NCI-H1436 (cell line): ENCODE data around the gene IFITM2.
"Not testable (repeated sequence)": the region's sequence is repeated elsewhere in the genome, so short reads cannot be mapped to it uniquely, and the experiment has no call there.

Experiments used
- DNase-seq: peaks from one replicate; lab custom pipeline; 2025; lab: John Stamatoyannopoulos, UW

Gene IFITM2

GRCh38 chr11:308740-309665 lies 1.4 kb downstream of the IFITM2 start:
- DNase-seq, result not testable (repeated sequence)

- not testable (repeated sequence) for DNase-seq
Observed at GRCh38 chr11:309979-310572, 2.5 kb downstream of the IFITM2 start.

- not testable (repeated sequence) for DNase-seq
Observed at GRCh38 chr11:311013-311748, 3.6 kb downstream of the IFITM2 start.

GRCh38 chr11:312092-312816 lies 4.6 kb downstream of the IFITM2 start:
- no peak for DNase-seq

- no peak for DNase-seq
Observed at GRCh38 chr11:313304-313786, 5.7 kb downstream of the IFITM2 start.

- no peak for DNase-seq
Observed at GRCh38 chr11:313787-314553, 6.4 kb downstream of the IFITM2 start, which contains the start of gene IFITM1. TSS of gene IFITM1 (plus strand) at chr11:314040. CDS start at chr11:314171, 131 bp downstream.

- not testable (repeated sequence) for DNase-seq
Observed at GRCh38 chr11:314554-314875, 6.9 kb downstream of the IFITM2 start.

GRCh38 chr11:315051-315481 lies 7.5 kb downstream of the IFITM2 start:
- DNase-seq, result no peak

GRCh38 chr11:315516-315994 lies 7.9 kb downstream of the IFITM2 start:
- no peak for DNase-seq

- DNase-seq, result no peak
Observed at GRCh38 chr11:316031-316701, 8.6 kb downstream of the IFITM2 start.

GRCh38 chr11:316891-317301 lies 9.3 kb downstream of the IFITM2 start:
- no peak for DNase-seq

GRCh38 chr11:317668-318404 lies 10.2 kb downstream of the IFITM2 start:
- not testable (repeated sequence) for DNase-seq

GRCh38 chr11:318405-319120 lies 10.9 kb downstream of the IFITM2 start:
- DNase-seq, result not testable (repeated sequence)

- DNase-seq, result not testable (repeated sequence)
Observed at GRCh38 chr11:319121-319887, 11.7 kb downstream of the IFITM2 start.

GRCh38 chr11:319888-320273 lies 12.3 kb downstream of the IFITM2 start:
- DNase-seq, result not testable (repeated sequence)

- no peak for DNase-seq
Observed at GRCh38 chr11:324156-324555, 16.5 kb downstream of the IFITM2 start.

- DNase-seq, result not testable (repeated sequence)
Observed at GRCh38 chr11:324593-325517, 17.2 kb downstream of the IFITM2 start.
